K562 (cell line): ENCODE results near the gene PACRG. TPM values are rescaled to one million over a fixed set of nuclear protein-coding genes. Genes with fewer than 3 reads are reported as not detected.

Experiments used
- ATAC-seq: fragments of 200-7000 bp; cut with Tn5 transposase; 3 replicates; pipeline ENCODE4 v1.9.1; 2020; ENCODE audit warnings: moderate library complexity
- BruUV-seq: library from RNA; stranded (reverse); fragments of 400-500 nt; replicated peaks from 2 replicates; lab custom pipeline; 2021; lab: Mats Ljungman, UMichigan
- CTCF ChIA-PET: fragments of 300-600 bp; formaldehyde crosslinking; extraction: SDS; loops from one replicate; lab custom pipeline; 2021; ENCODE audit warnings: low intra/inter-chr PET ratio; lab: Yijun Ruan, JAX
- POLR2A ChIA-PET: fragments of 300-600, 350-650 bp; sonication (Branson Sonifier 250); formaldehyde crosslinking; extraction: SDS; loops from one replicate; lab custom pipeline; 2021; ENCODE audit warnings: antibody characterized with exemption, inconsistent platforms; lab: Yijun Ruan, JAX
- DNase-seq, 4 experiments: peaks; one replicate each; pipeline versions ENCODE4 v3.0.0 to v3.0.0-alpha.2; 2011 to 2018; ENCODE audit warnings: low spot score in 3 of 4, mixed read lengths in 3 of 4; ENCODE audit errors: extremely low read depth in 1 of 4
- FAIRE-seq: peaks from 2 replicates; lab custom pipeline; 2011; peaks lifted over from hg19 to GRCh38; lab: Jason Lieb, UNC
- H2AFZ ChIP-seq: 2 replicates; pipeline ENCODE4 v1.6.0; 2011; ENCODE audit warnings: low read depth, low read length, control low read depth, inconsistent platforms
- H3K27ac ChIP-seq: fragments of 200-600 bp; 3 replicates; pipeline ENCODE4 v1.8.0; 2011; ENCODE audit warnings: low read depth, mild to moderate bottlenecking, control low read depth, inconsistent platforms, low read length, moderate library complexity, mixed read lengths; ENCODE audit errors: extremely low read depth
- H3K27me3 ChIP-seq, 2 experiments: fragments of 300-600 bp in 1 of 2; 2 replicates in 1 of 2; 3 replicates in 1 of 2; pipeline versions ENCODE4 v1.6.0 to v1.8.0; 2011; ENCODE audit warnings: inconsistent platforms in 2 of 2, low read length in 2 of 2, mild to moderate bottlenecking in 1 of 2, mixed read lengths in 1 of 2, moderate library complexity in 1 of 2; ENCODE audit not compliant: control insufficient read depth in 2 of 2, insufficient read depth in 2 of 2
- H3K36me3 ChIP-seq: fragments of 300-600 bp; 3 replicates; pipeline ENCODE4 v1.8.0; 2011; ENCODE audit warnings: mild to moderate bottlenecking, low read length, inconsistent platforms; ENCODE audit not compliant: control insufficient read depth, insufficient read depth
- H3K4me1 ChIP-seq, 2 experiments: fragments of 200-600 bp in 1 of 2; replicated peaks in 1 of 2; 2 replicates in 1 of 2; 3 replicates in 1 of 2; pipeline versions ENCODE4 v1.5.1 to v1.8.0; 2011; ENCODE audit warnings: inconsistent platforms in 2 of 2, low read length in 2 of 2, mild to moderate bottlenecking in 1 of 2, mixed read lengths in 1 of 2, moderate library complexity in 1 of 2; ENCODE audit not compliant: control insufficient read depth in 2 of 2, insufficient read depth in 2 of 2
- H3K4me2 ChIP-seq: 2 replicates; pipeline ENCODE4 v1.6.1; 2011; ENCODE audit warnings: low read length, control low read depth, inconsistent platforms, mixed read lengths; ENCODE audit not compliant: insufficient read depth
- H3K4me3 ChIP-seq: fragments of 200-600 bp; sonication (generic), shearing (Covaris generic); 2 replicates; pipeline ENCODE4 v1.5.1; 2016; ENCODE audit warnings: control low read depth, inconsistent platforms
- H3K79me2 ChIP-seq: fragments of 200-600 bp; 3 replicates; pipeline ENCODE4 v1.8.0; 2011; ENCODE audit warnings: low read length, inconsistent platforms; ENCODE audit not compliant: control insufficient read depth, insufficient read depth
- H3K9ac ChIP-seq, 2 experiments: 2 replicates each; pipeline versions ENCODE4 v1.6.0 to v1.6.1; 2011; ENCODE audit warnings: low read depth in 2 of 2, low read length in 2 of 2, control low read depth in 1 of 2, inconsistent platforms in 1 of 2, mild to moderate bottlenecking in 1 of 2, mixed read lengths in 1 of 2; ENCODE audit not compliant: insufficient read depth in 1 of 2
- H3K9me1 ChIP-seq: one replicate; pipeline ENCODE4 v1.6.0; 2011; ENCODE audit warnings: inconsistent platforms, mild to moderate bottlenecking, low read length, moderate library complexity; ENCODE audit not compliant: control insufficient read depth, insufficient read depth
- H3K9me3 ChIP-seq: replicated peaks from 2 replicates; pipeline ENCODE4 v1.5.1; 2011; ENCODE audit warnings: low read depth, low read length, inconsistent platforms; ENCODE audit not compliant: control insufficient read depth, insufficient read depth
- H4K20me1 ChIP-seq: replicated peaks from 2 replicates; pipeline ENCODE4 v1.6.1; 2011; ENCODE audit warnings: low read length, inconsistent platforms, mixed read lengths; ENCODE audit not compliant: control insufficient read depth, insufficient read depth
- CBX1 ChIP-seq: sonication (generic); IDR thresholded peaks from 2 replicates; pipeline ENCODE4 v1.6.1; 2016; ENCODE audit warnings: antibody characterized with exemption, low read depth, mild to moderate bottlenecking
- KDM1A ChIP-seq, 2 experiments: fragments of 450-650 bp; IDR thresholded peaks; 2 replicates each; pipeline ENCODE4 v1.6.1; 2016; ENCODE audit warnings: mild to moderate bottlenecking in 2 of 2
- MTA1 ChIP-seq: fragments of 450-650 bp; IDR thresholded peaks from 2 replicates; pipeline ENCODE4 v1.6.1; 2017; ENCODE audit warnings: borderline replicate concordance
- NRF1 ChIP-seq, 2 experiments: fragments of 450-650 bp; IDR thresholded peaks in 1 of 2; conservative IDR thresholded peaks in 1 of 2; 2 replicates each; pipeline ENCODE4 v1.6.1; 2014; ENCODE audit warnings: mild to moderate bottlenecking in 2 of 2
- SLC30A9 ChIP-seq: fragments of 250-450 bp; sonication (Bioruptor Pico); IDR thresholded peaks from 2 replicates; pipeline ENCODE4 v1.8.0; 2022; ENCODE audit warnings: mild to moderate bottlenecking, moderate library complexity
- SNRNP70 ChIP-seq: fragments of 200-400 bp; formaldehyde crosslinking; optimal IDR thresholded peaks from 2 replicates; pipeline ENCODE3; 2017; ENCODE audit warnings: low read depth, low read length
- ZNF282 ChIP-seq: sonication (generic); formaldehyde crosslinking; IDR thresholded peaks from 2 replicates; pipeline ENCODE4 v1.8.1; 2023; ENCODE audit warnings: missing genetic modification reagents
- ZNF311 ChIP-seq: fragments of 250-450 bp; sonication (Bioruptor Pico); IDR thresholded peaks from 2 replicates; pipeline ENCODE4 v1.4.0; 2020; ENCODE audit warnings: mild to moderate bottlenecking, moderate library complexity
- WGBS: fragments of 100-300 bp; shearing (Covaris generic); methylation state at CpG from one replicate; pipeline ENCODE4 v1.1.6; 2016; ENCODE audit warnings: low coverage, mixed read lengths; ENCODE audit not compliant: insufficient coverage; ENCODE audit errors: missing lambda C conversion rate; 5-methylcytosine and 5-hydroxymethylcytosine counted together
- in situ Hi-C: fragments of 300-500 bp; cut with MboI; formaldehyde crosslinking; loops from 4 replicates; pipeline ENCODE4 v1.15.0; 2018; ENCODE audit warnings: inconsistent platforms, mixed read lengths
- intact Hi-C: fragments of 100-400 bp; cut with micrococcal nuclease; formaldehyde crosslinking; loops from 2 replicates; pipeline ENCODE4 v1.14.2; 2022
- polyA plus RNA-seq, 8 experiments: library from polyadenylated mRNA; depleted of rRNA in 4 of 8; stranded (reverse) in 5 of 8; unstranded in 3 of 8; fragments of >200 nt; fragmentation: Nextera tagmentation in 2 of 8; fragmentation: Illumina TruSeq in 1 of 8; extraction: Ambion mirVana in 2 of 8; extraction: Trizol in 1 of 8; gene quantifications; 2 replicates each; pipeline versions ENCODE4 v1.2.1 to v1.2.3, GENCODE V29; 2011 to 2014; ENCODE audit warnings: inconsistent platforms in 1 of 8, missing spikeins in 1 of 8
- total RNA-seq, 7 experiments: library from RNA; depleted of rRNA in 6 of 7; stranded (reverse); fragments of >200 nt in 6 of 7; fragmentation: Illumina TruSeq in 2 of 7; extraction: Trizol in 2 of 7; gene quantifications; 2 replicates each; pipeline versions ENCODE4 v1.2.1 to v1.2.3, GENCODE V29; 2011 to 2021; ENCODE audit warnings: low replicate concordance in 1 of 7
- TF ChIP-seq, protein P1 (sequence below), 2 experiments: fragments of 450-650 bp; IDR thresholded peaks; 2 replicates each; pipeline ENCODE4 v1.6.1; 2018; ENCODE audit warnings: mild to moderate bottlenecking in 2 of 2, low read depth in 1 of 2; ENCODE audit not compliant: partially characterized antibody in 2 of 2
- TF ChIP-seq, protein P2 (sequence below): sonication (generic); formaldehyde crosslinking; IDR thresholded peaks from 2 replicates; pipeline ENCODE4 v1.8.1; 2023; ENCODE audit warnings: mild to moderate bottlenecking, missing genetic modification reagents

Gene PACRG
- total and polyA plus RNA-seq, 9 of the 15 experiments (the other 6 are each of a cell fraction or from before 2014, with no cell fraction given) = 0.04 TPM; not detected in 8

DNA sequence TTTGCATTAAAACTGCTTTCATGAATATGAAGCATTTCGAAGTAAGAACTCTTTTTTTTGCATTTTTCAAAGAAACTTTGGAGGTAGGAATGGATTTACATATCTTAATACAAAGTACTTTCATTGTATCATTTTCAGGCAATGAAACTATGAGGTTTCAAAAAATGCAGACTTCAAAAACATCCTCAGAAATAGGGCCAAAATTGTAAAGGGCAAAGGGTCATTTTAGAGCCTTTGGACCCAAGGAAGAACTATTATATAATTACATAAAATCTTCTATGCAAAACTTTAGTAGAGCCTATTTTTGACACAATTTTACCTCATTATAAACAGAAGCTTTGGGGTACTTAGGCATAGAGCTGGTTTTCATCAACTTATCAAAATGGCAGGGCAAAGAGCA lies 5.1 kb upstream of the PACRG start (continued):
- no peak for TF ChIP-seq ZNF311 (CRISPR knock-in tag)
- no peak for TF ChIP-seq ZNF282
- no peak for TF ChIP-seq NRF1 (conservative IDR thresholded peaks at IDR 0.05 in 1 of 2, IDR thresholded peaks at IDR 0.05 in 1 of 2)
- TF ChIP-seq, protein P1, sequence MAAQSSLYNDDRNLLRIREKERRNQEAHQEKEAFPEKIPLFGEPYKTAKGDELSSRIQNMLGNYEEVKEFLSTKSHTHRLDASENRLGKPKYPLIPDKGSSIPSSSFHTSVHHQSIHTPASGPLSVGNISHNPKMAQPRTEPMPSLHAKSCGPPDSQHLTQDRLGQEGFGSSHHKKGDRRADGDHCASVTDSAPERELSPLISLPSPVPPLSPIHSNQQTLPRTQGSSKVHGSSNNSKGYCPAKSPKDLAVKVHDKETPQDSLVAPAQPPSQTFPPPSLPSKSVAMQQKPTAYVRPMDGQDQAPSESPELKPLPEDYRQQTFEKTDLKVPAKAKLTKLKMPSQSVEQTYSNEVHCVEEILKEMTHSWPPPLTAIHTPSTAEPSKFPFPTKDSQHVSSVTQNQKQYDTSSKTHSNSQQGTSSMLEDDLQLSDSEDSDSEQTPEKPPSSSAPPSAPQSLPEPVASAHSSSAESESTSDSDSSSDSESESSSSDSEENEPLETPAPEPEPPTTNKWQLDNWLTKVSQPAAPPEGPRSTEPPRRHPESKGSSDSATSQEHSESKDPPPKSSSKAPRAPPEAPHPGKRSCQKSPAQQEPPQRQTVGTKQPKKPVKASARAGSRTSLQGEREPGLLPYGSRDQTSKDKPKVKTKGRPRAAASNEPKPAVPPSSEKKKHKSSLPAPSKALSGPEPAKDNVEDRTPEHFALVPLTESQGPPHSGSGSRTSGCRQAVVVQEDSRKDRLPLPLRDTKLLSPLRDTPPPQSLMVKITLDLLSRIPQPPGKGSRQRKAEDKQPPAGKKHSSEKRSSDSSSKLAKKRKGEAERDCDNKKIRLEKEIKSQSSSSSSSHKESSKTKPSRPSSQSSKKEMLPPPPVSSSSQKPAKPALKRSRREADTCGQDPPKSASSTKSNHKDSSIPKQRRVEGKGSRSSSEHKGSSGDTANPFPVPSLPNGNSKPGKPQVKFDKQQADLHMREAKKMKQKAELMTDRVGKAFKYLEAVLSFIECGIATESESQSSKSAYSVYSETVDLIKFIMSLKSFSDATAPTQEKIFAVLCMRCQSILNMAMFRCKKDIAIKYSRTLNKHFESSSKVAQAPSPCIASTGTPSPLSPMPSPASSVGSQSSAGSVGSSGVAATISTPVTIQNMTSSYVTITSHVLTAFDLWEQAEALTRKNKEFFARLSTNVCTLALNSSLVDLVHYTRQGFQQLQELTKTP (IDR thresholded peaks at IDR 0.05; ENCODE audit: low read depth in 1 of 2, partially characterized antibody in 2 of 2) = no peak
- no peak for TF ChIP-seq SLC30A9 (CRISPR knock-in tag)
- TF ChIP-seq MTA1 = no peak
- no peak for TF ChIP-seq CBX1

DNA sequence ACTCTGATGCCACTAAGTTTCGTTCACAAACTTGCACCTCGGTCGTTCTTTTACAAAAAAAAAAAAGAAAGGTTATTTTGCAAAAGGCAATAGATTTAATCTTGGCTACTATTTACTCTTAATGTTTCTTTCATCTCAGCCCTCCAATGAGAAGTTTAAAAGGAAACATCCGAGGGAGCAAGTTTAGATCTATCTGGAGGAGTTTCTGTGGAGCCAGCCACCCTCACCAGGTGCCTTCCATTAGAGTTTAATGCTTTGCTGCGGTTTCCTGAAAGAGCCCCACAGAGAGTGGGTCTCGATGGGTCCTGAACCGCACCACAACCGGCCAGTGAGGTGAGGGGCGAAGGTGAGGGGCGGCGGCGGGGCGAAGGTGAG lies 840 bp upstream of the PACRG start:
- H3K4me3 ChIP-seq = peak overlapping the region; percentile 86
- H4K20me1 ChIP-seq = no peaks in the 10 kb centered on the region
- H3K4me2 ChIP-seq = peak overlapping the region; percentile 83
- ATAC-seq = peak; percentile 52
- H2AFZ ChIP-seq = peak overlapping the region; percentile 93
- H3K36me3 ChIP-seq = no peaks in the 10 kb centered on the region
- WGBS = 9% methylated on average over 7 of the region's 13 CpGs
- no peaks in the 10 kb centered on the region for H3K9me3 ChIP-seq
- H3K9ac ChIP-seq = peak overlapping the region; percentile 73 to 95; a peak in 3 of 4 replicates
- FAIRE-seq = no peak
- POLR2A ChIA-PET = interaction anchor here (1.6 kb wide), 1 partner anchor 12 kb away, joined by 5 read pairs; no protein-coding TSS in a partner anchor
- CTCF ChIA-PET = no interaction called here
- H3K9me1 ChIP-seq = no peaks in the 10 kb centered on the region
- no peaks in the 10 kb centered on the region for H3K27me3 ChIP-seq
- in situ Hi-C loops (no loop called here), intact Hi-C loops (no loop called here)
- TF ChIP-seq KDM1A (IDR thresholded peaks at IDR 0.05) (no peak), SNRNP70 (no peak)
- TF ChIP-seq, protein P2, sequence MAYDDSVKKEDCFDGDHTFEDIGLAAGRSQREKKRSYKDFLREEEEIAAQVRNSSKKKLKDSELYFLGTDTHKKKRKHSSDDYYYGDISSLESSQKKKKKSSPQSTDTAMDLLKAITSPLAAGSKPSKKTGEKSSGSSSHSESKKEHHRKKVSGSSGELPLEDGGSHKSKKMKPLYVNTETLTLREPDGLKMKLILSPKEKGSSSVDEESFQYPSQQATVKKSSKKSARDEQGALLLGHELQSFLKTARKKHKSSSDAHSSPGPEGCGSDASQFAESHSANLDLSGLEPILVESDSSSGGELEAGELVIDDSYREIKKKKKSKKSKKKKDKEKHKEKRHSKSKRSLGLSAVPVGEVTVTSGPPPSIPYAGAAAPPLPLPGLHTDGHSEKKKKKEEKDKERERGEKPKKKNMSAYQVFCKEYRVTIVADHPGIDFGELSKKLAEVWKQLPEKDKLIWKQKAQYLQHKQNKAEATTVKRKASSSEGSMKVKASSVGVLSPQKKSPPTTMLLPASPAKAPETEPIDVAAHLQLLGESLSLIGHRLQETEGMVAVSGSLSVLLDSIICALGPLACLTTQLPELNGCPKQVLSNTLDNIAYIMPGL (CRISPR knock-in tag) = 0 out of 2 replicates have a peak, but pooled peaks have one; percentile 9
- BruUV-seq = no TSS peak
- H3K79me2 ChIP-seq = no peaks in the 10 kb centered on the region
- peak overlapping the region; percentile 59; the same call in 1 of the 3 replicates for H3K27ac ChIP-seq
- peak in 1 of 4 experiments; percentile 27 for DNase-seq
- peaks cover 0 to 13% of the 10 kb centered on the region in 2 experiments; a peak in 3 of 5 replicates for H3K4me1 ChIP-seq
